IMR-90 (cell line): ENCODE measurements around the gene MSX1. TPM values are rescaled to one million over a fixed set of nuclear protein-coding genes. Genes with fewer than 3 reads are reported as not detected.

Experiments used
- ATAC-seq: fragments of 200-7000 bp; cut with Tn5 transposase; 2 replicates; pipeline ENCODE4 v1.9.1; 2020; ENCODE audit warnings: low read depth, mild to moderate bottlenecking, moderate library complexity
- BruUV-seq: library from RNA; stranded (reverse); fragments of 400-500 nt; replicated peaks from 2 replicates; lab custom pipeline; 2021; lab: Mats Ljungman, UMichigan
- CTCF ChIA-PET: fragments of 300-600 bp; formaldehyde crosslinking; extraction: SDS; loops from one replicate; lab custom pipeline; 2021; ENCODE audit warnings: antibody characterized with exemption; lab: Yijun Ruan, JAX
- POLR2A ChIA-PET: fragments of 300-600 bp; sonication (Branson Sonifier 250); formaldehyde crosslinking; loops from one replicate; lab custom pipeline; 2022; ENCODE audit warnings: antibody characterized with exemption; ENCODE audit not compliant: unreplicated experiment; lab: Charles Lee
- DNase-seq: peaks from one replicate; pipeline ENCODE4 v3.0.0; 2013
- H2AFZ ChIP-seq: replicated peaks from 2 replicates; pipeline ENCODE3; 2013; ENCODE audit warnings: low read length, mild to moderate bottlenecking; ENCODE audit not compliant: poor library complexity
- H2AK5ac ChIP-seq: 2 replicates; pipeline ENCODE4 v1.6.1; 2013; ENCODE audit warnings: low read depth, low read length, inconsistent platforms
- H2AK9ac ChIP-seq: replicated peaks from 2 replicates; pipeline ENCODE3; 2013; ENCODE audit warnings: mild to moderate bottlenecking, low read depth, low read length, moderate library complexity; ENCODE audit not compliant: poor library complexity
- H2BK120ac ChIP-seq: 2 replicates; pipeline ENCODE4 v1.6.1; 2013; ENCODE audit warnings: low read depth, low read length, inconsistent platforms
- H2BK15ac ChIP-seq: 3 replicates; pipeline ENCODE4 v1.6.1; 2013; ENCODE audit warnings: low read depth, low read length, inconsistent platforms
- H2BK20ac ChIP-seq: 2 replicates; pipeline ENCODE4 v1.6.1; 2013; ENCODE audit warnings: low read depth, mild to moderate bottlenecking, inconsistent platforms, low read length, moderate library complexity
- H2BK5ac ChIP-seq: 2 replicates; pipeline ENCODE4 v1.6.1; 2013; ENCODE audit warnings: mild to moderate bottlenecking, low read depth, low read length, inconsistent platforms; ENCODE audit not compliant: poor library complexity, severe bottlenecking
- H3K14ac ChIP-seq: replicated peaks from 2 replicates; pipeline ENCODE4 v1.6.1; 2013; ENCODE audit warnings: low read depth, low read length, inconsistent platforms
- H3K18ac ChIP-seq: 2 replicates; pipeline ENCODE4 v1.6.1; 2013; ENCODE audit warnings: low read depth, low read length, control low read depth
- H3K23ac ChIP-seq: 2 replicates; pipeline ENCODE4 v1.6.1; 2013; ENCODE audit warnings: low read depth, low read length, inconsistent platforms
- H3K27ac ChIP-seq: 2 replicates; pipeline ENCODE4 v1.5.1; 2013; ENCODE audit warnings: mild to moderate bottlenecking, control low read depth, low read length; ENCODE audit not compliant: insufficient read depth
- H3K27me3 ChIP-seq: 2 replicates; pipeline ENCODE4 v1.6.1; 2013; ENCODE audit warnings: low read length; ENCODE audit not compliant: control insufficient read depth, insufficient read depth
- H3K36me3 ChIP-seq: 2 replicates; pipeline ENCODE4 v1.6.1; 2013; ENCODE audit warnings: low read length, mixed read lengths; ENCODE audit not compliant: control insufficient read depth, insufficient read depth
- H3K4ac ChIP-seq: 2 replicates; pipeline ENCODE4 v1.6.1; 2013; ENCODE audit warnings: low read depth, low read length, inconsistent platforms
- H3K4me1 ChIP-seq: 2 replicates; pipeline ENCODE4 v1.6.1; 2013; ENCODE audit warnings: low read length, mixed read lengths; ENCODE audit not compliant: control insufficient read depth, insufficient read depth
- H3K4me2 ChIP-seq: 2 replicates; pipeline ENCODE4 v1.6.1; 2013; ENCODE audit warnings: low read depth, mild to moderate bottlenecking, control low read depth, low read length, moderate library complexity
- H3K4me3 ChIP-seq: 2 replicates; pipeline ENCODE4 v1.5.1; 2013; ENCODE audit warnings: low read depth, mild to moderate bottlenecking, control low read depth, low read length, moderate library complexity; ENCODE audit not compliant: insufficient read depth
- H3K56ac ChIP-seq: 2 replicates; pipeline ENCODE4 v1.6.1; 2013; ENCODE audit warnings: low read length, inconsistent platforms; ENCODE audit not compliant: insufficient read depth; ENCODE audit errors: extremely low read depth
- H3K79me1 ChIP-seq, 2 experiments: 2 replicates each; pipeline ENCODE4 v1.6.1; 2013; ENCODE audit warnings: low read length in 2 of 2, inconsistent platforms in 1 of 2, low read depth in 1 of 2
- H3K9ac ChIP-seq: 2 replicates; pipeline ENCODE4 v1.6.1; 2013; ENCODE audit warnings: low read depth, low read length, control low read depth
- H3K9me1 ChIP-seq: 2 replicates; pipeline ENCODE4 v1.6.1; 2013; ENCODE audit warnings: low read length, inconsistent platforms; ENCODE audit not compliant: insufficient read depth
- H3K9me3 ChIP-seq: 2 replicates; pipeline ENCODE4 v1.6.1; 2013; ENCODE audit warnings: low read length; ENCODE audit not compliant: control insufficient read depth, insufficient read depth
- H4K20me1 ChIP-seq: 2 replicates; pipeline ENCODE4 v1.6.1; 2013; ENCODE audit warnings: low read length, inconsistent platforms; ENCODE audit not compliant: insufficient read depth
- H4K5ac ChIP-seq: 2 replicates; pipeline ENCODE4 v1.6.1; 2013; ENCODE audit warnings: mild to moderate bottlenecking, low read depth, low read length, control low read depth
- H4K8ac ChIP-seq, 2 experiments: 2 replicates each; pipeline ENCODE4 v1.6.1; 2013; ENCODE audit warnings: low read depth in 2 of 2, low read length in 2 of 2, control low read depth in 1 of 2, inconsistent platforms in 1 of 2
- H4K91ac ChIP-seq: 2 replicates; pipeline ENCODE4 v1.6.1; 2013; ENCODE audit warnings: low read depth, low read length, inconsistent platforms; ENCODE audit not compliant: insufficient read depth
- MAFK ChIP-seq: IDR thresholded peaks from 2 replicates; pipeline ENCODE4 v1.6.1; 2012; ENCODE audit warnings: low read depth, low read length, improper control_type of control experiment
- WGBS, 2 experiments: methylation state at CpG; one replicate each; pipeline versions ENCODE4 v1.1.5 to v1.1.7; 2013; ENCODE audit warnings: missing lambda C conversion rate in 2 of 2; ENCODE audit not compliant: insufficient read length in 1 of 2; ENCODE audit errors: extremely low coverage in 2 of 2; 5-methylcytosine and 5-hydroxymethylcytosine counted together
- dilution Hi-C: fragments of 300-500 bp; cut with HindIII; formaldehyde crosslinking; loops from one replicate; pipeline ENCODE4 v1.14.3; 2018; ENCODE audit warnings: low sequenced_read_pairs; ENCODE audit not compliant: unreplicated experiment
- in situ Hi-C: fragments of 300-500 bp; cut with MboI; formaldehyde crosslinking; loops from 3 replicates; pipeline ENCODE4 v1.14.3; 2019; ENCODE audit warnings: low sequenced_read_pairs, inconsistent platforms, mixed read lengths
- intact Hi-C: fragments of 100-400 bp; cut with micrococcal nuclease; formaldehyde crosslinking; loops from 2 replicates; pipeline ENCODE4 v1.10.0; 2022
- polyA plus RNA-seq, 3 experiments: library from polyadenylated mRNA; depleted of rRNA; stranded (reverse); fragments of >200 nt; gene quantifications; 2 replicates each; pipeline ENCODE4 v1.2.3, GENCODE V29; 2012; ENCODE audit warnings: low replicate concordance in 1 of 3
- total RNA-seq: library from RNA; depleted of rRNA; stranded (reverse); fragments of >200 nt; gene quantifications from 2 replicates; pipeline ENCODE4 v1.2.3, GENCODE V29; 2012

MSX1 gene
- total and polyA plus RNA-seq, 2 of the 4 experiments (the other 2 are of a cell fraction): 1.1 to 3.9 TPM

DNA sequence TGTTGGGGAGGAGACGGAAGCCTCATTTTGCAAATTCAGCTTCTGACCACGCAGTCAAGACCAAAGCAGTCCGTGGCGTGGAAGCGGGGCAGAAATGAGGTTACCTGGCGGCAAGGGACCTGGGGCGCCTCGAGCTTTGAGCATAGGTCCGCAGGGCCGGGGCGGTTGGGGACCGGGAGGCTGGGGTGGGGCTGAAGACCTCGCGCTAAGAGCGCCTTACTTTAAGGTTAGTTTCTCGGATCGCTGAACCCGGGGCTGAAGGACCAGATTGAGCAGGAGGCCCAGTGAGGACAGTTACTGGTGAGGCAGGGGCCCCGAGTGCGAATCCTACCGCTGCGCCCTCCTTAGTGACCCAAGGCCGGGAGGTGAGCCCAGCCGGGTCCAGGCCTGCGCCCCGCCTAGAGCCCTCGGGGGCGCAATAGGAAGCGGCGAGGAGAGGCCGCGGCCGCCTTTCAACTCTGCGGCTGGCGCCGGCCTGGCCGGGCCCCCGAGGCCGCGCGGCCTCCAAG, 7.5 kb downstream of the MSX1 start:
- H4K20me1 ChIP-seq: peaks cover 4% of the 10 kb centered on the region; the same call in 1 of the 2 replicates
- intact Hi-C loops (no loop called here), in situ Hi-C loops (loop anchor here (5.0 kb wide), 2 partner anchors 195 to 380 kb away; no protein-coding TSS in a partner anchor), dilution Hi-C loops (no loop called here)
- H2AK5ac ChIP-seq: no peak overlapping the region
- H4K5ac ChIP-seq: no peak overlapping the region
- no peak overlapping the region for H2BK120ac ChIP-seq
- no peak overlapping the region for H3K14ac ChIP-seq
- H3K23ac ChIP-seq: no peak overlapping the region
- H3K27ac ChIP-seq: no peak overlapping the region
- H3K9ac ChIP-seq: no peak overlapping the region
- no TSS peak for BruUV-seq
- TF ChIP-seq MAFK: no peak
- H3K79me1 ChIP-seq: no peaks in the 10 kb centered on the region
- no peak overlapping the region for H3K4me3 ChIP-seq
- no peak overlapping the region for H3K4ac ChIP-seq
- POLR2A ChIA-PET: no interaction called here
- no peak overlapping the region for H2BK20ac ChIP-seq
- no peaks in the 10 kb centered on the region for H3K36me3 ChIP-seq
- H3K4me1 ChIP-seq: no peaks in the 10 kb centered on the region
- H2AK9ac ChIP-seq: no peak overlapping the region
- DNase-seq: no peak
- WGBS, 2 experiments: 13% methylated on average over 13 of the region's 41 CpGs; no CpG with 5 or more reads in 1 of the 2 experiments
- no peak overlapping the region for H3K56ac ChIP-seq
- peaks cover 3% of the 10 kb centered on the region; the same call in 1 of the 2 replicates for H3K9me1 ChIP-seq
- H4K8ac ChIP-seq: no peak overlapping the region
- no peak overlapping the region for H2BK5ac ChIP-seq
- H3K18ac ChIP-seq: no peak overlapping the region
- H4K91ac ChIP-seq: no peak overlapping the region
- H3K4me2 ChIP-seq: peak overlapping the region; percentile 67; the same call in 1 of the 2 replicates
- H3K9me3 ChIP-seq: peaks cover 3% of the 10 kb centered on the region; the same call in 1 of the 2 replicates
- H3K27me3 ChIP-seq: peaks cover 77% of the 10 kb centered on the region
- H2AFZ ChIP-seq: peak overlapping the region; percentile 35
- CTCF ChIA-PET: no interaction called here
- H2BK15ac ChIP-seq: no peak overlapping the region
- ATAC-seq: no peak
